Fibroblast of the conjunctiva (primary cell): Measurements from ENCODE around the gene ZDHHC6.
"Not testable (repeated sequence)": the region's sequence is repeated elsewhere in the genome, so short reads cannot be mapped to it uniquely, and the experiment has no call there.

Source experiments
- DNase-seq: peaks from one replicate; pipeline ENCODE4 v3.0.0-alpha.2; 2010; ENCODE audit warnings: low read depth

Gene ZDHHC6

GRCh38 chr10:112446855-112447619 is at the start of gene ZDHHC6, which contains the start of gene VTI1A:
ZDHHC6 (minus strand) TSS chr10:112446914; CDS start chr10:112445436, 1,478 bp downstream.
VTI1A (plus strand) TSS chr10:112447215; CDS start chr10:112447374, 159 bp downstream.
- DNase-seq, result peak; percentile 65

GRCh38 chr10:112492736-112493135 is 46.0 kb upstream of the ZDHHC6 start:
- DNase-seq, result no peak

GRCh38 chr10:112491144-112491543 is 44.4 kb upstream of the ZDHHC6 start:
- DNase-seq, result no peak

- DNase-seq, result no peak
Measured at GRCh38 chr10:112490545-112490944, 43.8 kb upstream of the ZDHHC6 start.

- DNase-seq, result no peak
Measured at GRCh38 chr10:112487964-112488363, 41.2 kb upstream of the ZDHHC6 start.

GRCh38 chr10:112484399-112484798 is 37.7 kb upstream of the ZDHHC6 start:
- no peak for DNase-seq

GRCh38 chr10:112481602-112482001 is 34.9 kb upstream of the ZDHHC6 start:
- DNase-seq, result no peak

- DNase-seq, result no peak
Measured at GRCh38 chr10:112475575-112476218, 29.0 kb upstream of the ZDHHC6 start.

GRCh38 chr10:112471878-112472487 is 25.3 kb upstream of the ZDHHC6 start:
- peak; percentile 62 for DNase-seq

- no peak for DNase-seq
Measured at GRCh38 chr10:112467541-112468075, 20.9 kb upstream of the ZDHHC6 start.

GRCh38 chr10:112466802-112467201 is 20.1 kb upstream of the ZDHHC6 start:
- DNase-seq, result no peak

- no peak for DNase-seq
Measured at GRCh38 chr10:112465299-112465883, 18.7 kb upstream of the ZDHHC6 start.

GRCh38 chr10:112464074-112464473 is 17.4 kb upstream of the ZDHHC6 start:
- DNase-seq, result not testable (repeated sequence)

GRCh38 chr10:112461029-112461887 is 14.5 kb upstream of the ZDHHC6 start:
- DNase-seq, result peak; percentile 57

GRCh38 chr10:112460366-112460765 is 13.7 kb upstream of the ZDHHC6 start:
- no peak for DNase-seq

GRCh38 chr10:112456533-112456932 is 9.8 kb upstream of the ZDHHC6 start:
- no peak for DNase-seq

- no peak for DNase-seq
Measured at GRCh38 chr10:112454910-112455779, 8.4 kb upstream of the ZDHHC6 start.

- DNase-seq, result no peak
Measured at GRCh38 chr10:112448888-112449287, 2.2 kb upstream of the ZDHHC6 start.

- DNase-seq, result no peak
Measured at GRCh38 chr10:112447620-112447928, 860 bp upstream of the ZDHHC6 start.

- no peak for DNase-seq
Measured at GRCh38 chr10:112446055-112446854, 459 bp downstream of the ZDHHC6 start.
